H1 (cell line): Measurements from ENCODE around the gene SEMG2. TPM values are rescaled to one million over a fixed set of nuclear protein-coding genes. Genes with fewer than 3 reads are reported as not detected.

ENCODE experiments used
- CTCF ChIA-PET: fragments of 300-600 bp; sonication (Branson Sonifier 250); formaldehyde crosslinking; loops from one replicate; lab custom pipeline; 2021; ENCODE audit not compliant: partially characterized antibody; lab: Charles Lee
- POLR2A ChIA-PET: fragments of 300-600 bp; sonication (Branson Sonifier 250); formaldehyde crosslinking; loops from one replicate; lab custom pipeline; 2021; ENCODE audit warnings: inconsistent platforms; ENCODE audit not compliant: partially characterized antibody; lab: Charles Lee
- DNase-seq, 2 experiments: peaks; one replicate each; pipeline versions ENCODE4 v3.0.0 to v3.0.0-alpha.2; 2010 to 2022; ENCODE audit warnings: low spot score in 2 of 2, low read depth in 1 of 2, mixed read lengths in 1 of 2
- FAIRE-seq: peaks from 2 replicates; lab custom pipeline; 2011; peaks lifted over from hg19 to GRCh38; lab: Jason Lieb, UNC
- H2AFZ ChIP-seq: 2 replicates; pipeline ENCODE4 v1.8.1; 2012; ENCODE audit warnings: low read length, inconsistent platforms
- H2AK5ac ChIP-seq: 2 replicates; pipeline ENCODE4 v1.6.1; 2013; ENCODE audit warnings: low read depth, low read length
- H2BK120ac ChIP-seq: replicated peaks from 2 replicates; pipeline ENCODE3; 2013; ENCODE audit warnings: low read depth, low read length, inconsistent platforms
- H2BK12ac ChIP-seq: 2 replicates; pipeline ENCODE4 v1.6.1; 2013; ENCODE audit warnings: low read depth, low read length
- H2BK15ac ChIP-seq: 2 replicates; pipeline ENCODE4 v1.6.1; 2013; ENCODE audit warnings: low read length
- H2BK20ac ChIP-seq: 2 replicates; pipeline ENCODE4 v1.6.1; 2013; ENCODE audit warnings: low read length
- H2BK5ac ChIP-seq: 2 replicates; pipeline ENCODE4 v1.6.1; 2013; ENCODE audit warnings: low read depth, low read length
- H3K14ac ChIP-seq: 2 replicates; pipeline ENCODE4 v1.6.1; 2013; ENCODE audit warnings: inconsistent platforms; ENCODE audit not compliant: insufficient read length
- H3K18ac ChIP-seq: 2 replicates; pipeline ENCODE4 v1.6.1; 2013; ENCODE audit warnings: low read length; ENCODE audit errors: extremely low read depth
- H3K23ac ChIP-seq: 2 replicates; pipeline ENCODE4 v1.6.1; 2013; ENCODE audit warnings: inconsistent platforms; ENCODE audit not compliant: insufficient read length
- H3K23me2 ChIP-seq: 2 replicates; pipeline ENCODE4 v1.6.1; 2013; ENCODE audit warnings: low read depth, low read length
- H3K27ac ChIP-seq: 2 replicates; pipeline ENCODE4 v1.6.1; 2011; ENCODE audit warnings: low read depth, low read length, inconsistent platforms
- H3K27me3 ChIP-seq, 4 experiments: replicated peaks in 1 of 4; 1 replicate in 1 of 4; 2 replicates in 3 of 4; pipeline versions ENCODE4 v1.6.1 to v1.8.1; 2011 to 2013; ENCODE audit warnings: low read length in 3 of 4, mild to moderate bottlenecking in 3 of 4, inconsistent platforms in 2 of 4, mixed read lengths in 2 of 4, moderate library complexity in 1 of 4; ENCODE audit not compliant: control insufficient read depth in 3 of 4, insufficient read depth in 3 of 4; ENCODE audit errors: extremely low read depth in 1 of 4
- H3K36me3 ChIP-seq, 4 experiments: 2 replicates each; pipeline versions ENCODE4 v1.6.1 to v1.8.1; 2011 to 2013; ENCODE audit warnings: mild to moderate bottlenecking in 4 of 4, low read length in 3 of 4, moderate library complexity in 2 of 4, control low read depth in 1 of 4, inconsistent platforms in 1 of 4; ENCODE audit not compliant: insufficient read depth in 4 of 4, control insufficient read depth in 2 of 4
- H3K4ac ChIP-seq: replicated peaks from 2 replicates; pipeline ENCODE3; 2013; ENCODE audit warnings: low read length, low read depth, mixed read lengths, inconsistent platforms; ENCODE audit not compliant: insufficient read length
- H3K4me1 ChIP-seq, 4 experiments: replicated peaks in 1 of 4; 1 replicate in 1 of 4; 2 replicates in 3 of 4; pipeline versions ENCODE4 v1.6.1 to v1.8.1; 2011 to 2013; ENCODE audit warnings: low read length in 3 of 4, inconsistent platforms in 2 of 4, mixed read lengths in 1 of 4; ENCODE audit not compliant: insufficient read depth in 4 of 4, control insufficient read depth in 3 of 4
- H3K4me2 ChIP-seq, 2 experiments: 2 replicates each; pipeline versions ENCODE4 v1.6.1 to v1.8.1; 2011 to 2013; ENCODE audit warnings: low read depth in 2 of 2, low read length in 2 of 2, control low read depth in 1 of 2, inconsistent platforms in 1 of 2, mild to moderate bottlenecking in 1 of 2; ENCODE audit not compliant: insufficient read depth in 1 of 2
- H3K4me3 ChIP-seq, 4 experiments: fragments of 200-600, 300-600 bp in 1 of 4; sonication (generic), shearing (Covaris generic), sonication (Bioruptor Twin) in 1 of 4; 2 replicates each; pipeline versions ENCODE4 v1.5.1 to v1.8.1; 2011 to 2016; ENCODE audit warnings: low read length in 4 of 4, low read depth in 3 of 4, control low read depth in 2 of 4, inconsistent platforms in 2 of 4, mild to moderate bottlenecking in 2 of 4, mixed read lengths in 1 of 4, moderate library complexity in 1 of 4; ENCODE audit not compliant: insufficient read depth in 2 of 4; ENCODE audit errors: extremely low read depth in 1 of 4
- H3K56ac ChIP-seq: replicated peaks from 2 replicates; pipeline ENCODE3; 2013; ENCODE audit warnings: low read depth, mild to moderate bottlenecking, mixed read lengths, low read length, inconsistent platforms; ENCODE audit not compliant: insufficient read length
- H3K79me1 ChIP-seq: 2 replicates; pipeline ENCODE4 v1.6.1; 2013; ENCODE audit warnings: low read depth, low read length, control low read depth
- H3K79me2 ChIP-seq, 2 experiments: 2 replicates each; pipeline versions ENCODE4 v1.6.1 to v1.8.1; 2012 to 2013; ENCODE audit warnings: low read length in 2 of 2, mild to moderate bottlenecking in 2 of 2, inconsistent platforms in 1 of 2; ENCODE audit not compliant: insufficient read depth in 2 of 2, control insufficient read depth in 1 of 2
- H3K9ac ChIP-seq, 4 experiments: replicated peaks in 1 of 4; 1 replicate in 1 of 4; 2 replicates in 3 of 4; pipeline versions ENCODE4 v1.6.1 to v1.8.1; 2011 to 2013; ENCODE audit warnings: low read depth in 3 of 4, low read length in 3 of 4, control low read depth in 2 of 4, mild to moderate bottlenecking in 2 of 4, moderate library complexity in 2 of 4, inconsistent platforms in 1 of 4; ENCODE audit errors: extremely low read depth in 1 of 4
- H3K9me3 ChIP-seq, 2 experiments: 2 replicates each; pipeline versions ENCODE4 v1.6.1 to v1.8.1; 2012 to 2013; ENCODE audit warnings: mild to moderate bottlenecking in 2 of 2, moderate library complexity in 2 of 2, control low read depth in 1 of 2, inconsistent platforms in 1 of 2, low read depth in 1 of 2, low read length in 1 of 2, mixed read lengths in 1 of 2; ENCODE audit not compliant: insufficient read depth in 2 of 2
- H4K20me1 ChIP-seq, 2 experiments: replicated peaks in 1 of 2; 2 replicates each; pipeline versions ENCODE3 to v1.8.1; 2011 to 2013; ENCODE audit warnings: inconsistent platforms in 2 of 2, low read length in 2 of 2, mild to moderate bottlenecking in 1 of 2; ENCODE audit not compliant: insufficient read depth in 2 of 2, control insufficient read depth in 1 of 2
- H4K5ac ChIP-seq: 2 replicates; pipeline ENCODE4 v1.6.1; 2013; ENCODE audit warnings: low read length, low read depth, mixed read lengths, inconsistent platforms; ENCODE audit not compliant: insufficient read length
- H4K8ac ChIP-seq: 2 replicates; pipeline ENCODE4 v1.8.0; 2013; ENCODE audit warnings: mild to moderate bottlenecking, moderate library complexity, low read length, inconsistent platforms; ENCODE audit not compliant: insufficient read depth; ENCODE audit errors: extremely low read depth
- H4K91ac ChIP-seq: replicated peaks from 2 replicates; pipeline ENCODE3; 2013; ENCODE audit warnings: low read length, mixed read lengths, inconsistent platforms; ENCODE audit not compliant: insufficient read length
- ASH2L ChIP-seq: fragments of 200-600, 300-600 bp; sonication (generic); IDR thresholded peaks from one replicate; pipeline ENCODE4 v1.7.1; 2017; ENCODE audit warnings: low read length
- BACH1 ChIP-seq: IDR thresholded peaks from 2 replicates; pipeline ENCODE4 v1.6.1; 2012; ENCODE audit warnings: low read length, improper control_type of control experiment
- CBX8 ChIP-seq: fragments of 300-800, 300-1000 bp; sonication (generic); IDR thresholded peaks from 2 replicates; pipeline ENCODE4 v1.7.1; 2016; ENCODE audit warnings: low read depth, low read length, borderline replicate concordance
- CHD2 ChIP-seq: IDR thresholded peaks from 2 replicates; pipeline ENCODE4 v1.6.1; 2012; ENCODE audit warnings: low read length, improper control_type of control experiment
- HDAC6 ChIP-seq: IDR thresholded peaks from one replicate; pipeline ENCODE4 v1.7.1; 2012; ENCODE audit warnings: low read depth, mild to moderate bottlenecking, inconsistent platforms, low read length, moderate library complexity
- MAX ChIP-seq: IDR thresholded peaks from 2 replicates; pipeline ENCODE4 v1.6.1; 2012; ENCODE audit warnings: inconsistent platforms
- POLR2A ChIP-seq, 2 experiments: IDR thresholded peaks; 1 replicate in 1 of 2; 2 replicates in 1 of 2; pipeline ENCODE4 v1.6.1; 2011; ENCODE audit warnings: low read depth in 2 of 2, low read length in 2 of 2, mild to moderate bottlenecking in 2 of 2; ENCODE audit errors: control extremely low read depth in 1 of 2
- RBBP5 ChIP-seq: IDR thresholded peaks from 2 replicates; pipeline ENCODE4 v1.7.1; 2012; ENCODE audit warnings: low read depth, mild to moderate bottlenecking, inconsistent platforms, low read length, moderate library complexity, borderline replicate concordance
- SIN3A ChIP-seq, 2 experiments: IDR thresholded peaks in 1 of 2; conservative IDR thresholded peaks in 1 of 2; 2 replicates each; pipeline ENCODE4 v1.6.1; 2011 to 2012; ENCODE audit warnings: low read length in 2 of 2, improper control_type of control experiment in 1 of 2, low read depth in 1 of 2, mild to moderate bottlenecking in 1 of 2
- SP2 ChIP-seq: IDR thresholded peaks from 2 replicates; pipeline ENCODE4 v1.6.1; 2012; ENCODE audit warnings: mild to moderate bottlenecking, low read length, inconsistent platforms
- TCF12 ChIP-seq: IDR thresholded peaks from 2 replicates; pipeline ENCODE4 v1.6.1; 2011; ENCODE audit warnings: low read depth, mild to moderate bottlenecking, low read length
- TEAD4 ChIP-seq: IDR thresholded peaks from 2 replicates; pipeline ENCODE4 v1.6.1; 2012; ENCODE audit warnings: low read depth, low read length, inconsistent platforms, mixed read lengths
- ZNF274 ChIP-seq: IDR thresholded peaks from 2 replicates; pipeline ENCODE4 v1.7.0; 2012; ENCODE audit warnings: low read length, borderline replicate concordance; ENCODE audit errors: extremely low read depth
- WGBS, 2 experiments: shearing (Covaris generic) in 1 of 2; methylation state at CpG; one replicate each; pipeline versions ENCODE4 v1.1.6 to v1.1.7; 2013 to 2015; ENCODE audit warnings: low lambda C conversion rate in 2 of 2, mixed read lengths in 2 of 2, inconsistent platforms in 1 of 2, low coverage in 1 of 2, missing lambda C conversion rate in 1 of 2; ENCODE audit not compliant: insufficient replicate concordance in 2 of 2, insufficient coverage in 1 of 2, insufficient read length in 1 of 2; ENCODE audit errors: extremely low coverage in 1 of 2, missing lambda C conversion rate in 1 of 2; 5-methylcytosine and 5-hydroxymethylcytosine counted together
- polyA plus RNA-seq, 7 experiments: library from polyadenylated mRNA; depleted of rRNA in 3 of 7; stranded (reverse) in 5 of 7; unstranded in 2 of 7; fragments of >200 nt in 5 of 7; fragments of 200-250 nt in 2 of 7; gene quantifications; 1 replicate in 5 of 7; 2 replicates in 1 of 7; 4 replicates in 1 of 7; pipeline versions ENCODE4 v1.2.1 to v1.2.3, GENCODE V29; 2011 to 2013; ENCODE audit warnings: missing spikeins in 2 of 7, mixed read lengths in 2 of 7
- total RNA-seq: library from RNA; stranded (reverse); fragmentation: NEBNext Ultra II Directional; extraction: Animal tissue kit (Norgen Biotek cat#: 25700); gene quantifications from 2 replicates; pipeline ENCODE4 v1.2.1, GENCODE V29; 2021

The SEMG2 gene
- total and polyA plus RNA-seq, 2 of the 8 experiments (the other 6 are each of a cell fraction or from before 2014, with no cell fraction given), result not detected

GRCh38 chr20:45268531-45268930 is 47.4 kb downstream of the SEMG2 start:
- no peaks in the 10 kb centered on the region for H4K20me1 ChIP-seq
- no peak overlapping the region for H3K23ac ChIP-seq
- ChIA-PET CTCF (interaction anchor here (1.2 to 2.1 kb wide), 3 partner anchors 22 to 129 kb away, joined by 5 to 6 read pairs (median 5); no protein-coding TSS in a partner anchor), POLR2A (interaction anchor here (1.1 to 1.6 kb wide), 2 partner anchors 9 to 14 kb away, joined by 3 read pairs; no protein-coding TSS in a partner anchor)
- no peak overlapping the region for H3K4ac ChIP-seq
- H4K5ac ChIP-seq, result no peak overlapping the region
- FAIRE-seq, result no peak
- no peak overlapping the region for H3K56ac ChIP-seq
- H3K18ac ChIP-seq, result no peak overlapping the region
- H3K36me3 ChIP-seq, result no peaks in the 10 kb centered on the region
- H3K23me2 ChIP-seq, result no peaks in the 10 kb centered on the region
- H3K9me3 ChIP-seq, result no peaks in the 10 kb centered on the region
- H3K79me1 ChIP-seq, result no peaks in the 10 kb centered on the region
- no peaks in the 10 kb centered on the region for H3K27me3 ChIP-seq
- H2BK20ac ChIP-seq, result no peak overlapping the region
- H2BK120ac ChIP-seq, result no peak overlapping the region
- no peak overlapping the region for H3K27ac ChIP-seq
- H3K4me2 ChIP-seq, result no peak overlapping the region
- no peak overlapping the region for H4K8ac ChIP-seq
- H3K4me1 ChIP-seq, result peaks cover 0 to 2% (median 0%) of the 10 kb centered on the region in 4 experiments; a peak in 2 of 7 replicates
- DNase-seq, result no peak
- H2BK12ac ChIP-seq, result no peak overlapping the region
- TF ChIP-seq ASH2L, result no peak
- no peak for TF ChIP-seq TCF12
- TF ChIP-seq TEAD4, result no peak
- no peak for TF ChIP-seq POLR2A (IDR thresholded peaks at IDR 0.05; ENCODE audit: control extremely low read depth in 1 of 2, low read depth in 2 of 2, low read length in 2 of 2)
- TF ChIP-seq ZNF274, result no peak
- TF ChIP-seq MAX, result no peak
- TF ChIP-seq RBBP5, result no peak
- no peak for TF ChIP-seq CHD2
- TF ChIP-seq SP2, result no peak
- TF ChIP-seq CBX8, result no peak
- no peak for TF ChIP-seq HDAC6
- no peak for TF ChIP-seq BACH1
- TF ChIP-seq SIN3A (conservative IDR thresholded peaks at IDR 0.05 in 1 of 2, IDR thresholded peaks at IDR 0.05 in 1 of 2; ENCODE audit: low read depth in 1 of 2, low read length in 2 of 2), result no peak
- H3K9ac ChIP-seq, result no peak overlapping the region
- H2AFZ ChIP-seq, result no peak overlapping the region
- H3K79me2 ChIP-seq, result no peaks in the 10 kb centered on the region
- no peak overlapping the region for H2BK15ac ChIP-seq
- no peak overlapping the region for H4K91ac ChIP-seq
- H3K14ac ChIP-seq, result no peak overlapping the region
- H2AK5ac ChIP-seq, result no peak overlapping the region
- H2BK5ac ChIP-seq, result no peak overlapping the region
- WGBS, 2 experiments, result 91% methylated on average over 3 of the region's 3 CpGs; no CpG with 5 or more reads in 1 of the 2 experiments
- no peak overlapping the region for H3K4me3 ChIP-seq
